Measurements from ENCODE around the gene GPR15LG.

- TF ChIP-seq, protein P1, sequence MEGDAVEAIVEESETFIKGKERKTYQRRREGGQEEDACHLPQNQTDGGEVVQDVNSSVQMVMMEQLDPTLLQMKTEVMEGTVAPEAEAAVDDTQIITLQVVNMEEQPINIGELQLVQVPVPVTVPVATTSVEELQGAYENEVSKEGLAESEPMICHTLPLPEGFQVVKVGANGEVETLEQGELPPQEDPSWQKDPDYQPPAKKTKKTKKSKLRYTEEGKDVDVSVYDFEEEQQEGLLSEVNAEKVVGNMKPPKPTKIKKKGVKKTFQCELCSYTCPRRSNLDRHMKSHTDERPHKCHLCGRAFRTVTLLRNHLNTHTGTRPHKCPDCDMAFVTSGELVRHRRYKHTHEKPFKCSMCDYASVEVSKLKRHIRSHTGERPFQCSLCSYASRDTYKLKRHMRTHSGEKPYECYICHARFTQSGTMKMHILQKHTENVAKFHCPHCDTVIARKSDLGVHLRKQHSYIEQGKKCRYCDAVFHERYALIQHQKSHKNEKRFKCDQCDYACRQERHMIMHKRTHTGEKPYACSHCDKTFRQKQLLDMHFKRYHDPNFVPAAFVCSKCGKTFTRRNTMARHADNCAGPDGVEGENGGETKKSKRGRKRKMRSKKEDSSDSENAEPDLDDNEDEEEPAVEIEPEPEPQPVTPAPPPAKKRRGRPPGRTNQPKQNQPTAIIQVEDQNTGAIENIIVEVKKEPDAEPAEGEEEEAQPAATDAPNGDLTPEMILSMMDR (conservative IDR thresholded peaks at IDR 0.05; ENCODE audit: low read depth, low read length), result no peak
- TF ChIP-seq EZH2 (IDR thresholded peaks at IDR 0.05; ENCODE audit: low read length, unreplicated experiment), result no peak
Observed at GRCh38 chr10:84172467-84173356, 889 bp upstream of the GPR15LG start.
